NCI-H146 treated with DMSO at 0.1 percent for 48 hours (cell line): ENCODE measurements around the gene HAVCR2.

Source experiments
- DNase-seq: peaks from one replicate; lab custom pipeline; 2025; ENCODE audit not compliant: unreplicated experiment; lab: John Stamatoyannopoulos, UW

HAVCR2 gene

DNA sequence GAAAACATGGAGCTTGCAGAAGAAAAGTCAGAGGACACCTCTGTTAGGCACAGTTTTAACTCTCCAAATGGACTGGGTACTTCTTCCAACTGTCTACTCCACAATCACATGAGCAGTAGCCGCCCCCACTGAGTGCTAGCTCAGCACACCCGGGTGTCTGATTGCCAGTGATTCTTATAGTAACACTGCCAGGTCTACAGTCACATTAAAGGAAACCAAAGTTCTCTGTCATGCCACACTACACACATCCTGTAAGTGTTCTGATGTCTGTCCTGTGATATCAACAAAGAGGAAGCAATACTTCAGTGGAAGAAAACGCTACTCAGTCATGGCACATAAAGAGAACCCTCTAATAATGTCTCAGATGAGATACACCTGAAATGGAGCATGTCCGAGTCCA lies at the start of gene HAVCR2:
HAVCR2 (minus strand) TSS at position 69 of the 400 bp plus-strand sequence; CDS start at position 8, 61 bp downstream.
- DNase-seq, result no peak

DNA sequence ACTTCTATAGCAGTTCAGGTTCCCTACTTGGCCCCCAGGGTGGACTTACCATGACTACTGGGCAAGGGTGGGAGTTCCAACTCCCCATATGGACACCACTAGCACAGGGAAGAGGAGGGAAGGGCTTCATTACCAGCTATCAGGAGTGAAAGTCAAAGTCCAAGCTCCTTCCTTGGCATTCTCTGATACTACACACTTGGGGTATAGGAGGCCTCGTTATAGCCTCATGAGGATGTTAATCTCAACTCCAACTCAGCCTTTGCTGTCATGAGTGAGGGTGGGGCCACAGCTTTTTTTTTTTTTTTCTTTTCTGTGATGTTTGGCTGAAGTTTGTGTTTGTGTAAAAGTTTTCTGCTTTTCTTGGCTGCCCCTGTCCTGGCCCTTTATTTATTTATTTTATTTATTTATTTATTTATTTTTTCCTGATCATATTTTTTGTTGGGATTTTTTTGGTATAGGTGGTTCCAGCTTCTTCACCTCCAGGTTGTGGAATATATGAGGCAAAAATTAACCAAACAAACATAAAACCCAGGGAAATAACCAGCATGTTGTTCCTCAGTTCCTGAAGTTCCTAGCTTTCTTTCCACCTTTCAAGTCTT lies 48.5 kb upstream of the HAVCR2 start:
- DNase-seq, result no peak

DNA sequence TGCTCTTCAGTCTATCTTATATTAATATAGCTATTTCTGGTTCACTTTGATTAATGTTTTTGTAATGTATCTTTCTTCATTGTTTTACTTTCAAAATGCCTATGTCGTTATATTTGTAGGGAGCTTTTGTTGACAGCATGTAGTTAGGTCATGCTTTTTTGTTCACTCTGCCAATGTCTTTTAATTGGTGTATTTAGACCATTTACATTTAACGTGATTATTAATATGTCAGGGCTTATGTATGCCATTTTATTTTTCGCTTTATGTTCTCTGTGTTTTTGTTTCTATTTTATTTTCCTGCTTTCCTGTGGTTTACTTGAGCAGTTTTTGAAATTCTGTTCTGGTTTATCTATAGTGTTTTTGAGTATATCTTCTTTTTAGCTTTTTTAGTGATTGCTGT lies 46.5 kb upstream of the HAVCR2 start:
- no peak for DNase-seq

DNA sequence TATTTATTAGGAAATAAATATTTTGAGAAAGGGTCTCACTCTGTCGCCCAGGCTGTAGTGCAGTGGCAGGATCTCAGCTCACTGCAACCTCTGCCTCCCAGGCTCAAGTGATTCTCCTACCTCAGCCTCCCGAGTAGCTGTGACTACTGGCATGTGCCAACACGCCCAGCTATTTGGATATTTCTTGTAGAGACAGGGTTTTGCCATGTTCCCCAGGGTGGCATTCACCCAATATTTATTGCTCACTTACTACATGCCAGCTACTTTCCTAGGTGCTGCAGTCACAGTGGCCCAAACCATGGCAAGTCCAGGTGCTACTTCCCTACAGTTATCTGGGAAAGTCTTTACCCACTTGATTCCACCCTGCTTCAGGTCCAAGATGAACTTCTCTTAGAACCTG lies 42.2 kb upstream of the HAVCR2 start:
- DNase-seq, result no peak

DNA sequence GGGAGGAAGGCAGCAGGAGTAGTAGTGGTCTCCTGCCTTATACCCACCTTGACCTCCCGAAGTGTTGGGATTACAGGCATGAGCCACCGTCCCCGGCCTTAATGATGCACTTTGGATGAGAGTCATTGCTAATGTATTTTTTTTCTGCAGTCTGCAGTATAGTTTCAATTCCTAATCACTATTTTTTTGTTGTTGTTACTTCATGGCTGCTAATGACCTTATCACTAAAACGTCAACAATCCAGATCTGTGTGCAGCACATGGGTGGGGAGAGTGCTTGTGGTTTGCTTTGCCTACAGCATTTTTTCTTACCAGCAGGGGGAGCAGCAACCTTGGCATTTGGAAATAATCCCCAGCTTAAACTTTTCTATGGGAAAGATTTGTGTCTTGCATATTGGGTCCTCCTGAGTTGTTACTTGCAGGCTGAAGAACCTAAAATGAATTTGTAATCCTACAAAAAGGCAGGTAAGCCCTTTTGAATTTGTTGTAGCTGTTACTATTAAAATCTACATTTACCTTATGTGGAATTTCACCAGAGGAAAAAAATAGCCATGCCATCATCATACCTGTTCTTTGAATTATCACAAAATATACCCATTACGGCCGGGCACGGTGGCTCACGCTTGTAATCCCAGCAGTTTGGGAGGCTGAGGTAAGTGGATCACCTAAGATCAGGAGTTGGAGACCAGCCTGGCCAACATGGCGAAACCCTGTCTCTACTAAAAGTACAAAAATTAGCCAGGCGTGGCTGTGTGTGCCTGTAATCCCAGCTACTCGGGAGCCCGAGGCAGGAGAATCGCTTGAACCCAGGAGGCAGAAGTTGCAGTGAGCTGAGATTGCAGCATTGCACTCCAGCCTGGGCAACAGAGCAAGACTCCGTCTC lies 40.1 kb upstream of the HAVCR2 start:
- peak; percentile 14 for DNase-seq

DNA sequence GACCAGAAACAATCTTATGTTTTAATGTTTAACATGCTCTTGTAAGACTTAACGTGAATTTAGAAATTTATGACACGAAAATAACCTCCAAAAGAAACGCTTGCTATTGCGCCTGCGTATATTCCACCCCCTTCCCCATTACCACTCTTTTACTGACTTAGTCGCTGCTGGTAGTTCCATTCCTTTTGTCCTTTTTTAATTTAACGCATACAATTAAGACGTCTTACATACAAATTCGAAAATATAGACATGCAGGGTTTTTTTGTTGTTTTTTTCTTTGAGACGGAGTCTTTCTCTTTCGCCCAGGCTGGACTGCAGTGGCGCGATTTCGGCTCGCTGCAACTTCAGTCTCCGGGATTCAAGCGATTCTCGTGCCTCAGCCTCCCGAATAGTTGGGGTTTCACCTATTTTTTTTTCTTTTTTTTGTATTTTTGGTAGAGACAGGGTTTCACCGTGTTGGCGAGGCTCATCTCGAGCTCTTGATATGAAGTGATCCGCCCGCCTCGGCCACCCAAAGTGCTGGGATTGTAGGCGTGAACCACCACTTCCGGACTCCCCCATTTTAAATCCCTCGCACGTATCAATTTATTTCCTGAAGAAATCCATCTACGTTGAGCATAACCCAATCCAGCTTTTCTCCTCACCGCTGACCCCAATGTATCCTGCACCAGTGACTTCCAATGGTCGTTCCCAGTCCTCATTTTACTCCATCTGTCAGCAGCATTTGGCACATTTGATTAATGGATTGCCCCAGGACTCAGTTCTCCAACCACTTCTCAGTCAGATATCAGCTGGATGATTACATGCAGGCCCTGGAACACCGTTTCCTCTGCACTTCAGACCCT lies 34.5 kb upstream of the HAVCR2 start:
- no peak for DNase-seq

DNA sequence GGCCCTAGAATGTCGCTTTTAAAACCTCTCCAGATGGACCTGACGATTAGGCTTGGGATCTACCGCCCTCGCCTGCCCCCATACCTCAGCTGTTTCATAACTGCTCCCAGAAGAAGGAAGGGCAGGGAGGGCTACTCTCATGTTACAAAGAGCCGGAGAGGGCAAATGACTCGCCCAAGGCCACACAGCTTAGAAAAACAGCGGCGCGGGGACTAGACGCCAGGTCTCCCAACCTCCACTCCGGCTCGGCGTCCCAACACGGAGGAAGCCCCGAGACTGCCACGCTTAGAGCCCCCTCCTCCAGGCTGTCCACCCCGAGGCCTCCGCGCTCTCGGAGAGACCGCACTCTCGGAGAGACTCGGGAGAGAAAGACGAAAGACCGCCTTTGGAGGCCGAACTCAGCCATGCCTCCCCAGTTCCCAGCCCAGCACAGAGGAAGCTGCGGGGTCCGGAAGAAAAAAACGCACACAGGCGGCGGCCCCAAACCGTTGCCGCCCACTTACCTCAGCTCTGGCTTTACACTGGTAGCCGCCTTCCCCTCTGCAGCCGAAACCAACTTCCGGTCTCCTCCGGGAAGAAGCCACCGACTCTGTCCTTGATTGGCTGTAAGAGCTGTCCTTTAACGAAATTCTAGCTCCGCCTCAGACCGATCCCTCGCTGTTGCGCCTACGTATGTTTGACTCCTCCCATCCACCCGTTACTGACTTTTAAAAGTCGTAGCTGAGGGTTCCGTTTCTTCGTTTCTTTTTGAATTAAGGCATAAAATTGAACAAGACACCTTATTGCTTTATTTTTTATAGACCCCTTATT lies 33.7 kb upstream of the HAVCR2 start, which contains the start of gene MED7:
MED7 (minus strand) TSS at position 549 of the 810 bp plus-strand sequence. CDS start 3,434 bp downstream, outside the sequence.
- DNase-seq, result peak; percentile 90

DNA sequence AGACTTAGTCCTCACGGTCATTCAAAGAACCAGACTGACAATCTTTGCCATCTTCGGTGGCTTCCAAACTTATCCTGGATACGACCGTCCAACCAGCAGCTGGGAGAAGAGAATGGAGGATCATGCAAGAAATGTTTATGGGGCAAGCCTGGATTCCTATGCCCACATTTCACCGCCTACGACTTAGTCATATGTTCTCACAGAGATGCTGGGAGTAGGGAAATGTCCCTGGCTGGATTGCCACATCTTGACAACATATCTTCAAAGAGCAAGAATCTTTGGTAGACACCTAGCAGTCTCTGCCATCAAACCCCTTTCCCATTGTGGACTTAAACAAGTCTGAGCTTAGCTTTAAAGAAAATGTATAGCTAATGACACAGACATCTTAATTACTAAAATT lies 28.8 kb upstream of the HAVCR2 start:
- DNase-seq, result no peak

DNA sequence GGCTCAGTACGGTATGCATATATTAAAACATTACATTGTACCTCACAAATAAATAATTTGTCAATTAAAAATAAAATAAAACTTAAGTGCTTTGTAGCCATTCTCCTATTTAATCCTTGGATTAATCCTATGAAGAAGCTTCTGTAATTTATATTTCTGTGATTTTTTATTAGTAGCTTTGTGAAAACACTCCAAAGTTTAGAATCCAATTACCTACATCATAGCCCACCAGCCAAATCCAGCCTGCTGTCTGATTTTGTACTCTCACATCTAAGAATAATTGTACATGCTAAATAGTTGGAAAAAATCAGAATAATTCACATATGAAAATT lies 23.4 kb upstream of the HAVCR2 start:
- DNase-seq, result no peak

DNA sequence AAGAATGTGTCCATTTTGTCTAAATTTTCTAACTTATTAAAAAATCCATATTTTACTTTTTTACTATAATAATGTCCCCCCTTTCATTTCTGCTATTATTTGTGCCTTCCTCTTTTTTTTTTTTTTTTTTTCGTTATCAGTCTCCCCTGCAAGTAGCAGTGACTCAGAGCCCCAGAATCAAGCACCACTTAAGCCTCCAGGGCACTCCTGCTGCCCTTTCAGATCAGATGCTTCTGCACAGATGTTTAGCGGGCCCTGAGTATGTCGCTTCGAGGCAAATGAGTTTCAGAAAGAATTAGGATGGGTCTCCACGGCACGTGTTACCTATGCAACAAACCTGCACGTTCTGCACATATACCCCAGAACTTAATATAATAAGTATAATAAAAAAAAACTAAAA lies 22.1 kb upstream of the HAVCR2 start:
- DNase-seq, result no peak

DNA sequence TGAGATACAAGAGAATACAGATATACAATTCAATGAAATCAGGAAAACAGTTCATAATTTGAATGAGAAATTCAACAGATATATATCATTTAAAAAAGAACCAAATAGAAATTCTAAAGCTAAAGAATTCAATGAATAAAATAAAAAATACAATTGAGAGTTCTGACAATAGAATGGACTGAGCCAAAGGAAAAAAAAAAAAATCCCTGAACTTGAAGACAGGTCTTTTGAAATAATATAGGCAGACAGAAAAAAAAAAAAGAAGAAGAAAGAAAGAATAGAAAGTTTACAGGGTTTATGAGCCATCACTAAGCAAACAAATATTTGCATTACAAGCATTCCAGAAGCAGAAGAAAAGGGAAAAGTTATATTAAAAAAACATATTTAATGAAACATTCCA lies 12.9 kb upstream of the HAVCR2 start:
- no peak for DNase-seq

DNA sequence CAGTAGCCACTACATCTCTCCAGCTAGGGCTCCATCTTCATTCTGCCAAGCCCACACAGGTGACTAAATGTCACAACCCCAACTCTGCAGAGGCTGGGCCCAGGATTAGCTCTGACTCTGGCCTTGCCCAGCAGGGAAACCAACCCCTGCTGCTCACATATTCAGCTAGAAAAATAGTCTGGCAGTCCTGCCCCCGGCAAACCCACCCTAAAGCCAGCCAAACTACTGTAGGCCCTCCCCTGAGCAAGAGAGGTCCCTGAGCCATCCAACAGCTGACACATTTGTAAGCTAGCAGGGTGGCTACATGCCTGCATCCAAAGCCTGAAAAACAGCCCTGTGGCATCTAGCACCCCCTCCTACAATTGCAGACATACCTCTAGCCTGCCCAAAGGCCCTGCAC lies 11.3 kb upstream of the HAVCR2 start:
- DNase-seq, result no peak

DNA sequence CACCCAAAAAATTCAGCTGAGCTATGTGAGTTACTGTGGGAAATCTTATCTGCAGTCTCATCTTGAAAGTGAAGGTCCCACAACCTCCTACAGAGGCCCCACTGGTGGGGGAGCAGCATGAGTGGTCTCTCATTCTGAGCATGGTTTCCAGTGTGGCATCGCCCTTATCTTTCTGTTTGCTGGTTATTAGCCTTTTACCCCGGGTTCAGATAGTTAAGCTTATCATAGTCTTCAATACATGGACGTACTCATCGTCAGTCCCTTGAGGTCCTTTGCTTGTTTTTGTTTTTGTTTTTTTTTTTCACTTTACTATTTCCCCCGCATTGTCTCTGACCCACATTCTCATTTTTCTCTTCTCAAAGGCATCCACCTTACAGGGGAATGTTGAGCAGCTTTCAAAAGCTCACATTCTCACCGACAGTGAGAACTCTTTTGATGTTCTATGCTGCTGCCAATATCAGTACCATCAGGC lies 7.7 kb upstream of the HAVCR2 start:
- no peak for DNase-seq

DNA sequence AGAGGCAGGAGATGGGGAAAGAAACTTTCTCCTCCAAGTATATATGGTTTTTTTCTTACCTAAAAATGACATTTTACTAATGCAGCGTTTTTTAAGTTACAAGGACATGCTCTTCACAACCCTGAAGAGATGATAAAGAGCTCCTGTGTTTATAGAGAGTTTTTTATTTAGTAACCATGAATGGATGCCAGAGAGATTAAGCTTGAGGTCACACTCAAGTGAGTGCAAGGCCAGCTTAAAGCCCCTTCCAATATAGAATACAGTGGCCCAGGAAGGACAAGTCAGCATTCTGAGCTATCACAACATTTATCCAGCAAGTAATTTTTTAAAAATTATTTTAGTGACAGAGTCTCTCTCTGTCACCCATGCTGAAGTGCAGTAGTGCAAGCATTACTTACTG lies 6.7 kb upstream of the HAVCR2 start:
- DNase-seq, result no peak

DNA sequence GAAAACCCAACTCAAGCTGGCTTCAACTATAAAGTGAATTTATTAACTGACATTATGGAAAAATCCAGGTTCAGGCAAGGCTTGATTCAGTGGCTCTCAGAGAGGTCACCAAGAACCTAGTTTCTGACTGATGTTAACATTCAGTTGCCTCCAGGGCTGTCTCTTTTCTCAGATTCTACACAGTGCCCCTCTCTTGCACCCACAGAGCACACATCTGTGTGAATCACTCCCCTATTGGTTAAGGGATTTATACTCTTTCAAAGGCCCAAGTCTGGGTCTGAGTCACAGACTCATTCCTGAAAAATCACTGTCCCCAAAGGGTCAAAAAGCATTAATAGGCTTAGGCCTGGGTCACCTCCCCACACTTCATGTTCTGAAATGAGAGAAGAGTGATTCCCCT lies 6.2 kb upstream of the HAVCR2 start:
- DNase-seq, result no peak

DNA sequence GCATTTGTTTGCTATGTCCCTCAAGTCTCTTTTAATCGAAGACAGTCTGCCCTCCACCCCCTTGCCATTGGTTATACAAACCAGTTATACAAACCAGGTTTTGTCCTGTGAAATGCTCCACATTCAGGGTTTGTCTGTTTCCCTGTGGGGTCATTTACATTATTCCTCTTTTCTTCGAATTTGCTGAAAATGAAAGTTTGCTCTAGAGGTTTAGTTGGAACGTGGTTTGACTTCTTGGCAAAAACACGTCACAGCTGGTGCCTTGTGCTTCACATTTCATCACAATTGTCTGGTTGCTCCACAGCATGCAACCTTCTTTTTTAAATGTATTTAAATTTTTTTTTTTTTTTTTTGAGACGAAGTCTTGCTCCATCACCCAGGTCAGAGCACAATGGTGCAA lies 4.2 kb upstream of the HAVCR2 start:
- no peak for DNase-seq

DNA sequence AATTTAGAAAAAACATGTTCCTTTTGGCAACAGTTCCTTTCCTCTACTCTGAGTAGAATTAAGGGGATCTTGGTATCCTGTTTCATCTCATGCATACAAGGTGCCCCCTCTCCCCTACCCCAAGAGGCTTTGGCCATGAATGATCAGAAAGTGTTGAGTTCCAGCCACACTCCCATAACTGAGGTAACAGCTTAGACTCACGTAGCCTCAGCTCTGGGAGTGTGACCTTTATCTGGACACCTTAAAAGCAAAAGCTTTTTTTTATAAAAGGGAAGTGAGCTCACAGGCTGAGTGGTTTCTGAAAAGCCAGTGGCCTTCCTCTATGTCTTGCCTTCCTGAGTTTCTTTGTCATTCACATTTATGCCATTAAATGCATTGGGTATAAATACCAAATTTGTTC lies 900 bp upstream of the HAVCR2 start:
- DNase-seq, result no peak

DNA sequence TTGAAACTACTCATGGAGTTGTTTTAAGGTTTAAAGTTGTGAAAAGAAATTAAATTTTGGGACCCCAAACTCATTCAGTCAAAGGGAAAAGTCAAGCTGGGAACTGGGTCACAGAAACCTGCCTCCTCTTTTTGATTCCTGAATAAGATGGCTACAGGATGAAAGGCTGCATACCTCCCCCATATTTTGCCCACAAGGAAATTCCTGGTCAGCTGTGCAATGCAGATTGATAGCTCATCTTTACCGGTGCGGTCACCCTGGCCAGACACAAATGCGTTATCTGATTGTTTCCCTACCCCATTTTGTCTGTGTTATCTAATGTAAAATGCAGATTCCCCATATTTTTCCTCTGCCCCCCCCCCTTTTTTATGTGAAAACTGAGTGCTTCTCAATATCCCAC lies 1.3 kb downstream of the HAVCR2 start:
- DNase-seq, result no peak

DNA sequence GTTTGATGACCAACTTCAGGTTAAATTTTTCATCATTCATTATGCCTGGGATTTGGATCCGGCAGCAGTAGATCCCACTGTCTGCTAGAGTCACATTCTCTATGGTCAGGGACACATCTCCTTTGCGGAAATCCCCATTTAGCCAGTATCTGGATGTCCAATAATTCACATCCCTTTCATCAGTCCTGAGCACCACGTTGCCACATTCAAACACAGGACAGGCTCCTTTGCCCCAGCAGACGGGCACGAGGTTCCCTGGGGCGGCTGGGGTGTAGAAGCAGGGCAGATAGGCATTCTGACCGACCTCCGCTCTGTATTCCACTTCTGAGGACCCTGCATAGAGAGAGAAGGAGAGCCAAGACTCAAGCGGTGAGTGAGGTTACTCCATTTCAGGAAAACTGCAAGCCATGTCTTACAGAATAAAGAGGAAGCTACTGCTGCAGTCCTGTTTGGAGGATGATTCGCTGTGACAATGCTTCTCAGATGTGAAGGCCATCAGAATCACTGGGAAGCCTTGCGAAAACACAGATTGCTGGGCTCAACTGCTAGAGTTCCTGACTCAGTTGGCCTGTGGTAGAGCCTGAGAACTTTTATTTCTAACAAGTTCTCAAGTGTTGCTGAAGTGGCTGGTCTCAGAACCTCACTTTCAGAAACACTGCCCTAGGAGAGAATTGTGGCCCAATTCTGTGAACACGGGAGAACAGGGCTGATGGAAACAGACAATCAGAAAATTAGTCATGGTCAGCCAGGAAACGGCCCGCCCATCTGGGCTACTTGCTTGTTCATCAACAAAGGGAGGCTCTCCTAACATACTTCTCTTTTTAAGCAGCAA lies 2.0 kb downstream of the HAVCR2 start:
- no peak for DNase-seq

DNA sequence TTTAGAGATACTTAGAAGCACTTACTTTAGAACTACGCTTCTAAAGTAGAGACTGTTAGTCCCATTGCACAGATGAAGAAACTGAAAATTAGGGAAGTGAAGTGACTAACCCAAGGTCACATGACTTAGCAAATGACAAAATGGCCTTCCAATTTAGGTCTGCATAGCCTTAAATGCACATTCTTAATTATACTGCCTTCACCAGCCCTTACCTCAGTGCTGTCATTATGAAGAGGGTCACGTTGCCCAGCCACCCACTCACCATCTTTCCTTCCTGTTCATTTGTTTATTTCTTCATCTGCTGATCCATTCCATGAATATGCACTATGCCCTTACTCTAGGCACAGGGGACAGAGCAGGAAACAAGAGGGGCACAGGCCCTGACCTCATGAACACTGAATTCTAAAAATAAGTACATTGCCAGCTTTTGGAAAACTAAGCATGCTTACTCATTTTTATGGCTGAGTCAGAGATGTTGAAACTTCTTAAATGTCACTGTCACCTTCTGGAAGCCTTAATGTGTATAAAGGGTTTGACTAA lies 8.6 kb downstream of the HAVCR2 start:
- no peak for DNase-seq
